SK-N-SH treated with all-trans-retinoic acid at 6 μM for 48 hours (cell line): ENCODE data around the gene CORO7.

Source experiments
- ARNTL ChIP-seq: fragments of 450-650 bp; formaldehyde crosslinking; IDR thresholded peaks from 2 replicates; pipeline ENCODE4 v1.5.0; 2020; ENCODE audit warnings: low read depth, mild to moderate bottlenecking, moderate library complexity, borderline replicate concordance
- ESRRG ChIP-seq: fragments of 250-450 bp; sonication (Bioruptor Pico); IDR thresholded peaks from 2 replicates; pipeline ENCODE4 v1.6.1; 2021; ENCODE audit warnings: mild to moderate bottlenecking
- RARB ChIP-seq: fragments of 250-450 bp; sonication (Bioruptor Pico); IDR thresholded peaks from 2 replicates; pipeline ENCODE4 v1.8.0; 2021; ENCODE audit warnings: mild to moderate bottlenecking, moderate library complexity
- SNAI2 ChIP-seq: fragments of 250-450 bp; sonication (Bioruptor Pico); IDR thresholded peaks from 2 replicates; pipeline ENCODE4 v1.5.0; 2020; ENCODE audit warnings: mild to moderate bottlenecking, moderate library complexity
- TCF4 ChIP-seq: fragments of 250-450 bp; sonication (Bioruptor Pico); IDR thresholded peaks from 2 replicates; pipeline ENCODE4 v1.8.0; 2021; ENCODE audit warnings: mild to moderate bottlenecking, moderate library complexity, borderline replicate concordance
- ZFP3 ChIP-seq: fragments of 250-450 bp; sonication (Bioruptor Pico); IDR thresholded peaks from 2 replicates; pipeline ENCODE4 v1.5.0; 2020; ENCODE audit warnings: mild to moderate bottlenecking, moderate library complexity
- ZFP30 ChIP-seq: fragments of 450-650 bp; formaldehyde crosslinking; IDR thresholded peaks from 2 replicates; pipeline ENCODE4 v1.5.0; 2022; ENCODE audit warnings: mild to moderate bottlenecking, moderate library complexity
- ZNF8 ChIP-seq: fragments of 450-650 bp; formaldehyde crosslinking; IDR thresholded peaks from 2 replicates; pipeline ENCODE4 v1.5.0; 2020; ENCODE audit warnings: mild to moderate bottlenecking, moderate library complexity

DNA sequence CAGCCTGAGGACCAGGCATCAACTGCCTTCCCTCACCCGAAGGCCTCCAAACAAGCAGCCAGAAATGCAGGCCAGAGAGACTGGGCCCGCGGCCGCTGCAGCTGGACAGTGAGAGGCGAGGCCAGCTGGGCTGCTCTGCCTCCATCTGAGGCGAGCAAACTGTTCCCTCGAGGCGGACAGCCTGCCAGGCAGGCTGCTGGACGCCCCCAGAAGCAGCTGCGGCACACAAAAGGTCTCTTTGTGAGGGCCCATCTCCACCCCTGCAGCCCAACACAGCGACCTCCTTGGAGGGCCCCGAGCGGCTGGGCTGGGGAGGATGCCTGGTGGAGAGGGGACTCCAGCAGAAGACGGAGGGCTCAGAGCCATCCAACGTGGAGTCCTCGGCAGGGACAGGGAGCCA, 4.7 kb downstream of the CORO7 start:
- no peak for TF ChIP-seq SNAI2 (CRISPR knock-in tag)
- no peak for TF ChIP-seq ZFP3
- TF ChIP-seq ZNF8 (CRISPR knock-in tag): no peak
- TF ChIP-seq TCF4: no peak
- no peak for TF ChIP-seq ARNTL (CRISPR knock-in tag)
- no peak for TF ChIP-seq ESRRG (CRISPR knock-in tag)
- TF ChIP-seq RARB: no peak
- no peak for TF ChIP-seq ZFP30 (CRISPR knock-in tag)
